ENCODE data around the gene CCDC87.

- TF ChIP-seq CTCF (IDR thresholded peaks at IDR 0.05): no peak
- TF ChIP-seq REST (IDR thresholded peaks at IDR 0.05; ENCODE audit: insufficient read depth in 1 of 2, low read depth in 2 of 2, low read length in 1 of 2): no peak; a peak in 1 of 4 replicates
These were observed 45.6 kb upstream of the CCDC87 start, which contains the start of gene RBM4 for GRCh38 chr11:66638177-66639065.

Data from Panc1 (cell line).